Muscle layer of duodenum (tissue), 2 donors: ENCODE data around the gene ATP1A2.

ENCODE experiments used
- H3K27ac ChIP-seq: one replicate; pipeline ENCODE4 v1.7.0; 2013; ENCODE audit warnings: mild to moderate bottlenecking, low read length
- H3K27me3 ChIP-seq: one replicate; pipeline ENCODE4 v1.7.0; 2013; ENCODE audit warnings: low read depth, mild to moderate bottlenecking, control low read depth, low read length
- H3K36me3 ChIP-seq, 2 donors: one replicate each; pipeline ENCODE4 v1.7.0; 2013; ENCODE audit warnings: low read length in 2 of 2, control low read depth in 1 of 2, mild to moderate bottlenecking in 1 of 2; ENCODE audit not compliant: insufficient read depth in 2 of 2, control insufficient read depth in 1 of 2
- H3K4me1 ChIP-seq, 2 donors: one replicate each; pipeline ENCODE4 v1.7.0; 2013; ENCODE audit warnings: low read length in 2 of 2, mild to moderate bottlenecking in 2 of 2, control low read depth in 1 of 2, moderate library complexity in 1 of 2; ENCODE audit not compliant: insufficient read depth in 2 of 2, control insufficient read depth in 1 of 2
- H3K4me3 ChIP-seq, 2 donors: one replicate each; pipeline ENCODE4 v1.7.0; 2013; ENCODE audit warnings: low read length in 2 of 2, low read depth in 1 of 2, mild to moderate bottlenecking in 1 of 2
- H3K9me3 ChIP-seq, 2 donors: one replicate each; pipeline ENCODE4 v1.7.0; 2013; ENCODE audit warnings: low read length in 2 of 2, control low read depth in 1 of 2, mild to moderate bottlenecking in 1 of 2; ENCODE audit not compliant: control insufficient read depth in 1 of 2
- donor health status: healthy.

Gene ATP1A2

GRCh38 chr1:160158031-160158430 lies 42.5 kb downstream of the ATP1A2 start:
- Histone ChIP-seq H3K36me3 (no peaks in the 10 kb centered on the region), H3K27ac (no peak overlapping the region), H3K4me3 (no peak overlapping the region), H3K9me3 (no peaks in the 10 kb centered on the region), H3K4me1 (no peaks in the 10 kb centered on the region), H3K27me3 (no peaks in the 10 kb centered on the region)

- Histone ChIP-seq H3K36me3 (no peaks in the 10 kb centered on the region), H3K9me3 (no peaks in the 10 kb centered on the region), H3K4me1 (no peaks in the 10 kb centered on the region), H3K4me3 (no peak overlapping the region), H3K27me3 (no peaks in the 10 kb centered on the region), H3K27ac (no peak overlapping the region)
Observed at GRCh38 chr1:160158534-160158933, 43.0 kb downstream of the ATP1A2 start.

- no peak overlapping the region for H3K27ac ChIP-seq
- no peaks in the 10 kb centered on the region for H3K36me3 ChIP-seq
Observed at GRCh38 chr1:160159846-160160245, 44.3 kb downstream of the ATP1A2 start.

GRCh38 chr1:160161965-160162705 lies 46.6 kb downstream of the ATP1A2 start:
- no peaks in the 10 kb centered on the region for H3K36me3 ChIP-seq
- no peaks in the 10 kb centered on the region for H3K9me3 ChIP-seq
- no peak overlapping the region for H3K4me3 ChIP-seq
- no peaks in the 10 kb centered on the region for H3K4me1 ChIP-seq
- H3K27me3 ChIP-seq: no peaks in the 10 kb centered on the region
- no peak overlapping the region for H3K27ac ChIP-seq

More at GRCh38 chr1:160159846-160160245, 44.3 kb downstream of the ATP1A2 start:
- Histone ChIP-seq H3K9me3 (no peaks in the 10 kb centered on the region), H3K27me3 (no peaks in the 10 kb centered on the region), H3K4me3 (no peak overlapping the region), H3K4me1 (no peaks in the 10 kb centered on the region)

- Histone ChIP-seq H3K4me3 (no peak overlapping the region), H3K36me3 (no peaks in the 10 kb centered on the region), H3K9me3 (no peaks in the 10 kb centered on the region), H3K27me3 (no peaks in the 10 kb centered on the region), H3K27ac (no peak overlapping the region), H3K4me1 (no peaks in the 10 kb centered on the region)
Observed at GRCh38 chr1:160162931-160163330, 47.4 kb downstream of the ATP1A2 start.

GRCh38 chr1:160163615-160164014 lies 48.1 kb downstream of the ATP1A2 start:
- H3K4me1 ChIP-seq: no peaks in the 10 kb centered on the region
- H3K27ac ChIP-seq: no peak overlapping the region
- H3K4me3 ChIP-seq: no peak overlapping the region
- no peaks in the 10 kb centered on the region for H3K27me3 ChIP-seq
- no peaks in the 10 kb centered on the region for H3K36me3 ChIP-seq
- no peaks in the 10 kb centered on the region for H3K9me3 ChIP-seq

- Histone ChIP-seq H3K9me3 (no peaks in the 10 kb centered on the region), H3K4me1 (no peaks in the 10 kb centered on the region), H3K27me3 (no peaks in the 10 kb centered on the region), H3K27ac (no peak overlapping the region), H3K4me3 (no peak overlapping the region), H3K36me3 (no peaks in the 10 kb centered on the region)
Observed at GRCh38 chr1:160164121-160164520, 48.6 kb downstream of the ATP1A2 start.

GRCh38 chr1:160166166-160166868 lies 50.8 kb downstream of the ATP1A2 start:
- no peak overlapping the region for H3K27ac ChIP-seq
- no peaks in the 10 kb centered on the region for H3K9me3 ChIP-seq
- H3K4me3 ChIP-seq: no peak overlapping the region
- H3K36me3 ChIP-seq: no peaks in the 10 kb centered on the region
- H3K27me3 ChIP-seq: no peaks in the 10 kb centered on the region
- H3K4me1 ChIP-seq: no peaks in the 10 kb centered on the region

- Histone ChIP-seq H3K9me3 (no peaks in the 10 kb centered on the region), H3K27me3 (no peaks in the 10 kb centered on the region), H3K36me3 (no peaks in the 10 kb centered on the region), H3K4me1 (no peaks in the 10 kb centered on the region), H3K4me3 (no peak overlapping the region), H3K27ac (no peak overlapping the region)
Observed at GRCh38 chr1:160167056-160167455, 51.5 kb downstream of the ATP1A2 start.

- Histone ChIP-seq H3K4me1 (no peaks in the 10 kb centered on the region), H3K36me3 (no peaks in the 10 kb centered on the region), H3K27me3 (no peaks in the 10 kb centered on the region), H3K27ac (no peak overlapping the region), H3K4me3 (no peak overlapping the region), H3K9me3 (no peaks in the 10 kb centered on the region)
Observed at GRCh38 chr1:160167580-160167979, 52.0 kb downstream of the ATP1A2 start.

GRCh38 chr1:160168016-160168415 lies 52.5 kb downstream of the ATP1A2 start:
- Histone ChIP-seq H3K27ac (no peak overlapping the region), H3K27me3 (no peaks in the 10 kb centered on the region), H3K9me3 (no peaks in the 10 kb centered on the region), H3K36me3 (no peaks in the 10 kb centered on the region), H3K4me3 (no peak overlapping the region), H3K4me1 (no peaks in the 10 kb centered on the region)
